Right lung (tissue), 10 donors: ENCODE measurements around the gene PSORS1C2. TPM values are rescaled to one million over a fixed set of nuclear protein-coding genes. Genes with fewer than 3 reads are reported as not detected.
A peak's percentile ranks its signal among the peaks of the same experiment; 100 is the strongest.
"Not testable (repeated sequence)": the region's sequence is repeated elsewhere in the genome, so short reads cannot be mapped to it uniquely, and the experiment has no call there.

Source experiments
- DNase-seq, 2 donors: peaks; one replicate each; pipeline ENCODE4 v3.0.0-alpha.2; 2013
- long read RNA-seq, 8 donors: transcript quantifications; one replicate each; lab custom pipeline, GENCODE V29; 2026
- polyA plus RNA-seq, 5 donors: library from polyadenylated mRNA; unstranded; fragments of 120-200 nt; gene quantifications; one replicate each; pipeline versions ENCODE4 v1.2.1 to v1.2.3, GENCODE V29; 2013; ENCODE audit warnings: inconsistent platforms in 1 of 5, low replicate concordance in 1 of 5; ENCODE audit not compliant: insufficient read length in 5 of 5, insufficient read depth in 1 of 5

Gene PSORS1C2
- under 1 TPM in 1 of 5 donors, not detected in 4; 0.16 TPM for polyA plus RNA-seq
- long read RNA-seq, donor 1: 0 reads
- long read RNA-seq, donor 2: 0 reads
- long read RNA-seq, donor 3: 0 reads
- long read RNA-seq, donor 4: 0 reads
- long read RNA-seq, donor 5: 0 reads
- long read RNA-seq, donor 6: 0 reads
- long read RNA-seq, donor 7: 0 reads
- long read RNA-seq, donor 8: 0 reads

DNA sequence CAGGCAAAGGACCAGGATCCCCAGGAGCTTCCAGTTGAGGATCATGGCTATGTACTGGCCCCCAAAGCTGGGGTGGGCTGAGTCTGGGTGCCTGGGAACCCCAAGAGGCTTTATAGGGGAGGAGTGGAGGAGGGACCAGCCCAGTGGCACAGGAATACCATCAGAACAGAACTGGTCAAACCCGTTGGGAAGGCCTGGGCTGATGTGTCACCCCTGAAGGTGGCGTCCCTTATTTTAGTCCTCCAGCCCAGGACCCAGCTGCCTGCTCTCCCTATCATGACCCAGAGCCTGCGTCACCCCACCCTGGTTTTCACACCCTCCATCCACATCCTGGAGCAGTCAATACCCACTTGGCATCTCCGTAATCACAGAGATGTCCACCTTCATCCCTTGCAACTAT, at the start of gene PSORS1C2:
Gene PSORS1C2, minus strand, starts transcription at position 85 of the 400 bp plus-strand sequence. Its CDS starts 40 bp downstream, at position 45.
- no peak for DNase-seq

- no peak for DNase-seq
Observed at GRCh38 chr6:31187780-31188194, 48.9 kb upstream of the PSORS1C2 start.

DNA sequence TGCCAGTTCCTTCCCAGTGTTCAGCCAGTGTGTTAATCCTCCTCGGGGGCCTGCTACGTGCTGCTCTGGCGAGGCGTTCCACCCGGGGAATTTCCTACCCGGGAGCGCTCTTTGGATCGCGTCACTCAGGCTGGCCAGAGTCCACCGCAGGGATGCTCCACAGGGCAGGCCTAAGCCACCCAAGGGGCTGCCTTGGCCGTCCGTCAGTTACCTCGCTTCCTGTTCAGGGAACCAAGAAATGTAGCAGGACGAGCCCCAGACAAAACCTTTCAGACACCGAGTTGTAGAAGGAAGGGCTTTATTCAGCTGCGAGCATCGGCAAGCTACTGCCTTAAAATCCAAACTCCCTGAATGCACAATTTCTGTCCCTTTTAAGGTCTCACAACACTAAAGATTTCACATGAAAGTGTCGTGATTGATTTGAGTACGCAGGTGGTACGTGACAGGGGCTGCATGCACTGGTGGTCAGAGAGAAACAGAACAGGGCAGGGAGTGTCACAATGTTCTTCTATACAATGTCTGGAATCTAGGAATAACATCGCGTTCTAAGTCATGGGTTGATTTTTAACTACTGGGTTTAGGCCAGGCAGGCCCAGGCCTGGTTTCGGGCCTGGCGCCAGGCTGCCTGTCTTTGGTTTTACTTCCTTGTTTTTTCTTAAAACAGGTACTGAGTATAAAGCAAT, 47.3 kb upstream of the PSORS1C2 start:
- no peak for DNase-seq

DNA sequence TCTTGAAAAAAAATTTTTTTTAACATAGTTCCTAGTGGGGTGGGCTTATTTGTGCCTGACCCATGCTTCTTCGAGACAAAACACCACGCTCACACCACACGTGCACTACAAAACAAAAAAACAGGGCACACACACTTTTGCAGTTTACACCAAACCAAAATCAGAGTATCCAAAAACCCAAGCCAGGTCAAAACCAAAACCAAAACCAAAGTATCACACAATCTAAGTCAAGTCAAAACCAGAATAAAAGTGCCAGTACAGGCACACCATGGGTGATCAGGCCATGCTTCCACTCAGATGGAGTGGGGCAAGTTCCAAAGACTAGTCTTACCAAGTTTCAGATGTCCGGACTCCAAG, 46.8 kb upstream of the PSORS1C2 start:
- DNase-seq: not testable (repeated sequence)

GRCh38 chr6:31183859-31184258, 45.0 kb upstream of the PSORS1C2 start:
- DNase-seq: not testable (repeated sequence)

DNA sequence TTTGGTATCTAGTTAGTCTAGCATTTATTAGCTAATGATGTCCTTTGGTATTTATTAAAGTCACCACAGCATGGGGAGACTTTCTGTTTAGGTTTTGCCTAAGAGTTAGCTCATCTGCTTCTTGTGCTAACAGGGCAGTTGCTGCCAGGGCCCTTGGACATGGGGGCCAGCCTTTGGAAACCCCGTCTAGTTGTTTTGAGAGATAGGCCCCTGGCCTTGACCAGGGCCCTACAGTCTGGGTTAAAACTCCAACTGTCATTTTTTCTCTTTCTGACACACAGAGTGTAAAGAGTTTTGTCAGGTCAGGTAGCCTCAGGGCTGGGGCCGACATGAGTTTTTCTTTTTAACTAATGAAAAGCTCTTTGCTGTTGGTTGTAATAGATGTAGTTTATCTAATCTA, 44.4 kb upstream of the PSORS1C2 start:
- not testable (repeated sequence) for DNase-seq

DNA sequence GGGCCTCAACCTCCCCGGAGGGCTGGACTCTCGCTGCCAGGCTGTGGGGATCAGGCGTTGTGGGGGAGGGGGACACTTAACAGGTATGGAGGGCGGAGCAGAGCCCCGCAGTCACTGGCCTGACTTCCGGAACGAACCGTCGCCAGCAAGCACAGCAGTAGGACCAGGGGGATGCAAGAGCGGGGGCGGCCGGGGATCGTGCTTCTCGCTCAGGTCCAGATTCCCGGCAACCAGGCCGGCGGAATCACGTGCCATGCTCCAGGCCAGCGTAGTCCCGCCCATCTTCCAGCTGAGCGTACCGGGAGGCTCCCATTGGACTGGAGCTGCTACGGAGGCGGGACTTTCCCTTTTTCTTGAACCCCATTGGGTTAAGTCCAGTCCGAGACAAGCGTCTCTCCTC, 41.6 kb upstream of the PSORS1C2 start:
- peak in 1 of 2 donors; percentile 33 for DNase-seq

GRCh38 chr6:31179896-31180295, 41.0 kb upstream of the PSORS1C2 start:
- no peak for DNase-seq

DNA sequence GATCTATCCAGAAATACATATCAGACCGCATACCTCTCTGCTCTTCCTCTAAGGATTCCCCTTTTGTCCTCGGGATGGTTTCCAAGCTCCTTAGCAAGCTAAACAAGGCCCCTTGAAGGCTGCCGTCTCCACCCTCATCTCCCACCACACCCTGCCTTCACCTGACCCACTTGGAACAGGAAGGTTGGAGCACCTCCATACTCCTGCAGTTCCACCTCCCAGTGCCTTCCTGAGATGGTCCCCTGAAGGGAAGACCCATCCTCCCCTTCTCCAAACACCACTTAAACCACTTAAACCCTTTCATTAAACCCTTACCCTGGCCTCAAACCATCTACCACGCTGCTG, 40.1 kb upstream of the PSORS1C2 start:
- no peak for DNase-seq

DNA sequence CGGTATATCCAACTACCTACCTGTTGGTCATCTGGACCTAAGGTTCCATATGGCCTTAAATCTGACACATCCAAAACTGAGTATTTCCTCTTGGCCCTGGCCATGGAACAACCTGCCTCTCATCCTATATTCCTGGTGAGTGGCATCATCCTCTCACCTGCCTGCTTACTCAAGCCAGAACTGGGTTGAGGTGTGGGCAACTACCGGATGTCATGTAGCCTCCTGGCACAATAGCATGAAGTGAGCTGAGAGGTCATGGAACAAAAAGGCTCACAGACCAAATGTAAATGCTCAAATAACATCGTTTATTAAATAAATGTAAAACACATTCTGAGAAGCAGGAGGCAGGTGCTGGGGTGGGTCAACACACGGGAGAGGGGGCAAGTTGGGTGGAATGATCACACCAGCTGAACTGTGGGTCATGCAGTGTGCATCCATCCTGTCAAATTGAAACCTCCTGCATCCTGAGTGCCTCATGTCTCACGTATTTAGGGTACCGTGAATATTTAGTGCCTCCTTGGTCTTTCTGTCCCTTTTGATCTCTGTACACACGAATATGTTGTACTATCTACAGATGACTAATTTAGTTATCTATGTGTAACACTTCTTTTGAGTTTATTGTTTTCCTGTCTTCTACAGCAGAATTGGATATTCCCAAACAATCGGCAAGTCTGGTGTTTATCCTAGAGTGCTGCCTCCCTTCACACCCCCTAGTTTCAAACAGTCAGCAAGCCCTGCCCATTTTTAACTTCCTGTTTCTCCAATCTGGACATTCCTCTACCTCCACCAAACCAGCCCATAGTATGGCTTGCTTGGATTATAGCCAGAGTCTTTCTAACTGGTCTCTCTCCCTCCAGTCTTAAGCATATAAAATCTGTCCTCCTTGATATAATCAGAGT, 39.5 kb upstream of the PSORS1C2 start:
- DNase-seq: no peak

DNA sequence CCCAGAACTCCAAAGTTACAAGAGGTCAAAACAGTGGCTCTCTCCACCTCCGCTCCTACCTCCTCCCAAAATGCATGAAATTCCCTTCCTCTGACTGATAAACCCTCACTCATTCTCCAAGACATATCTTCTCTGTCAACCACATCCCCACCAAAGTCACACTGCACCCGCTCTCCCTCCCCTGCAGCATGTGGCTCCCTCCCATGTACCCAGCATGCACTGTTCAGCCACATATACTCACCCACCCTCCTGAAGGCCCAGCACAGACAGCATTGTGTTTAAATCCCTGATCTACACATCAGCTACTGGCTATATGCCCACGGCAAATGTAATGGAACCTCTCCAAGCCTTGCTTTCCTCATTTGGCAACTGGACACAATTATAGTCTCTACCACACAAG, 37.1 kb upstream of the PSORS1C2 start:
- DNase-seq: peak in 1 of 2 donors; percentile 44

DNA sequence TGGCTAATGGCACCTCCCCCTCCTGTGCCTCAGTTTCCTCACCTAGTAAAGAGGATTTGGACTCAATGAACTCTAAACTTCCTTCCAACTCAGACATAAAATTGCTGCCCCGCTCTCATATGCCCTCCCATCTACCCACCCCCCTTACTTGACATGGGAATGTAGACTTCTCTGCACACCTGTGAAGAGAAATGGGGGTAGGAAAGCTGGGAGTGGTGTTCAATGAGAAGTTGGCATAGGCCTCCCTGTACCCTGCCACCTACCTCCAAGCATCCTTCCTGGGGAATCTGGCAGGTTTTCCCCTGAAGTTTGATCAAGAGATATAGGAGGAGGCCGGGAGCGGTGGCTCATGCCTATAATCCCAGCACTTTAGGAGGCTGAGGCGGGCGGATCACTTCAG, 35.5 kb upstream of the PSORS1C2 start:
- no peak for DNase-seq

DNA sequence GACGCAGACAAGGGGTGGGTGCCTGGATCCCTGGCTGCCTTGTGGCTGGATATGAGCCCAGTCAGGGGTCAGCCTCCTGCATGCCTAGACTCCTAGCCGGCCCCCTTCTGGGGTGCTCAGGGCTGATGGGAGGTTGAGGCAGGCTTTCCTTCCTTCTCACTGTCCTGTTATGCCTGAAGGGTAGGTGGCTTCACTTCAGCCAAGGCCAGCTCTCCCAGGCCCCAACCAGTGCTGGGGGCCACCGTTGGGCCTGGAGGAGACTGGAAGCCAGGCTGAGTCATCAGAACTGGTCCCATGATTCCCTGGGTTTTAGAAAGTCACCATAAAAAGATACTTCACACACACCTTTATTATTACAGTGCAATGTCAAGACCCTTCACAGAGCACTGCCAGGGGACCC, 34.5 kb upstream of the PSORS1C2 start:
- DNase-seq: no peak

DNA sequence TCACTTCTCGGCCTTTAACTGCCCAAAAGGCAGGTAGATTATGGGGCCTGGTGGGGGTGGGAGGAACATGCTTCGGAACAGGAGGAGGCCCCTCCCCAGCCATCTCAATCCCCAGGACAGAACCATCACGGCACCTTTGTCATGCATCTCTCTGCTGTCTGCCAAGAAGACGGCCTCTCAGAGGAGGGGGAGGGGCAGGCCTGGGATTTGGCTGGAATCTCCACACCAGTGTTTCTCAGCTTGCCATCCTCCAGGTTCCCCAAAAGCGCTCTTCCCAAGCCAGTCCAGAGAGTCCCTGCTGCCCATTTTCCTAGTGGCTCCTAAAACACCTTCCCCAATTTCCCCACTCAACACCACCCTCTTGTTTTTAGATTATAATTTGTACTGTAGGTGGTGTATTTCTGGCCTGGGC, 34.1 kb upstream of the PSORS1C2 start:
- DNase-seq: no peak

GRCh38 chr6:31171931-31172905, 33.4 kb upstream of the PSORS1C2 start:
- no peak for DNase-seq

- DNase-seq: no peak
Observed at GRCh38 chr6:31170987-31171671, 32.3 kb upstream of the PSORS1C2 start.

DNA sequence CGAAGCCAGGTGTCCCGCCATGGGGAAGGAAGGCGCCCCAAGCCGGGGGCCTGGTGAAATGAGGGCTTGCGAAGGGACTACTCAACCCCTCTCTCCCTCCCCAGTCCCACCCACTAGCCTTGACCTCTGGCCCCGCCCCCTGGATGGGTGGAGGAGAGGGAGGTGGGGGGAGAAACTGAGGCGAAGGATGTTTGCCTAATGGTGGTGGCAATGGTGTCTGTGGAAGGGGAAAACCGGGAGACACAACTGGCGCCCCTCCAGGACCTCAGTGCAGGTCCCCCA, 31.7 kb upstream of the PSORS1C2 start, which contains the start of gene POU5F1:
Gene POU5F1, minus strand, starts transcription at position 83 of the 282 bp plus-strand sequence. Its CDS starts 62 bp downstream, at position 21.
- DNase-seq: no peak

DNA sequence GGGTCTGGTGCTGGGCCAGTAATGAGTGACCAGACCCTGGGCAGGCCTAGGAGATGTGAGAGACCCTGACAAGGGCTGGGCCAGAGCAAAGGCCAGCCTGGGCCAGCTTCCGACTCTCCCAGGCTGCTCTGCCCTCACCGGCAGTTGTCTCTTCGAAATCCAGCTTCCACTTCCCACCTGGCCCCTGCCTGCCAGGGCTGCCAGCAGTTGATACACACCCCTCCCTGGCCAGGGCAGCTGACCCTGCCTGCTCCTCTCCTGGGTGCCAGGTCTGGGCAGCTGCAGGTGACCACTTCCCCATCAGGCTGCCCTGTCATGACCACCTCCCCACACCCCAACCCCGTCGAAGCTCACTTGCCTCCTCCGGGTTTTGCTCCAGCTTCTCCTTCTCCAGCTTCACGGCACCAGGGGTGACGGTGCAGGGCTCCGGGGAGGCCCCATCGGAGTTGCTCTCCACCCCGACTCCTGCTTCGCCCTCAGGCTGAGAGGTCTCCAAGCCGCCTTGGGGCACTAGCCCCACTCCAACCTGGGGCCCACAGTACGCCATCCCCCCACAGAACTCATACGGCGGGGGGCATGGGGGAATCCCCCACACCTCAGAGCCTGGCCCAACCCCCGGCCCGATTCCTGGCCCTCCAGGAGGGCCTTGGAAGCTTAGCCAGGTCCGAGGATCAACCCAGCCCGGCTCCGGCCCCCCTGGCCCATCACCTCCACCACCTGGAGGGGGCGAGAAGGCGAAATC, 31.2 kb upstream of the PSORS1C2 start:
- not testable (repeated sequence) for DNase-seq

- DNase-seq: no peak
Observed at GRCh38 chr6:31169123-31169857, 30.4 kb upstream of the PSORS1C2 start.
